ENCODE results near the gene ARRB1.
"Not testable (repeated sequence)": the region's sequence is repeated elsewhere in the genome, so short reads cannot be mapped to it uniquely, and the experiment has no call there.

Gene ARRB1

DNA sequence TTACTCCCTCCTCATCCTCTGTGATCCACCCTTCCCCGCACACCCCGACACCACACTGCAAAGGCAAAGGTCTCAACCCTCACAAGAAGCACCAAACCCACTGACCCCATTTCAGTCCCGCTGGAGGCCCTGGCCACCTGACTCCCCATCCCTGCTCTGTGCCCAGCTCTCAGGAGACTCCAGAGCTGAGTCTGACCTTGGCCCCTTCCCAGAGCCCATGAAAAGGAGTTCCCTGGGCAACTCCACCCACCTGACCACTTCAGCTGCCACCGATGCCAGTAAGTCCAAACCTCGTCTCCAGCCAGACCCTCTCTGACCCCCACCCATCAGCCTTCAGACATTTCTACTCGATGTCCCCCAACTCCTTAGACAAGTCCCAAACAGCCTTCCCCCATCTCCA, 45.5 kb downstream of the ARRB1 start:
- intact Hi-C loops (cut with DNase I) = no loop called here
- no peak for DNase-seq

DNA sequence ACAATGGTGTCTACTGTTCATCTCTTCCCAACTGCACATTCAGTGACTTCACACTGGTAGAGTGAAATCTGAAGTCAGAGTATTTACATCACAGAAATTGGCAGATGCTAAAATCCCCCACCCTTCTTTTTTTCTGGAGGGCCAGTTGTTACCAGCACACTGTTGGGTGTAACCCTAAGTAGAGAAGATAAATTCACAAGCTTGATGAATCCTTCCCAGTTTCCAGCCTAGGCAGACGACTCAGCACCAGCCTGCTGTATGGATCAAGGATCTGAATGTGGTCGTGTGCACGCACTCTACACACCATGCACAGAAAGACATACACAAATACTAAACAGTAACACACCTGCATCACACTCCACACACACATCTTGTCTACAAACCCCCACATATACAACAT, 46.0 kb downstream of the ARRB1 start:
- DNase-seq = no peak
- intact Hi-C loops (cut with DNase I) = no loop called here

DNA sequence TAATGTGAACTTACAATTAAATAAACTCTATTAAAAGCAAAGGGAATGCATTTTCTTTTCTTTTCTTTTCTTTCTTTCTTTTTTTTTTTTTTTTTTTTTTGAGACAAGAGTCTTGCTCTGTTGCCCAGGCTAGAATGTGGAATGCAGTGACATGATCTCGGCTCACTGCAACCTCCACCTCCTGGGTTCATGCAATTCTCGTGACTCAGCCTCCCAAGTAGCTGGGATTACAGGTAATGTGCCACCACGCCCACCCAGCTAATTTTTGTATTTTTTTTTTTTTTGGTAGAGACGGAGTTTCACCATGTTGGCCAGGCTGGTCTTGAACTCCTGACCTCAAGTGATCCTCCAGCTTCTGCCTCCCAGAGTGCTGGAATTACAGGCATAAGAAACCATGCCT, 46.5 kb downstream of the ARRB1 start:
- DNase-seq = peak in 1 of 10 donors; percentile 20
- intact Hi-C loops (cut with DNase I) = not testable (repeated sequence)

DNA sequence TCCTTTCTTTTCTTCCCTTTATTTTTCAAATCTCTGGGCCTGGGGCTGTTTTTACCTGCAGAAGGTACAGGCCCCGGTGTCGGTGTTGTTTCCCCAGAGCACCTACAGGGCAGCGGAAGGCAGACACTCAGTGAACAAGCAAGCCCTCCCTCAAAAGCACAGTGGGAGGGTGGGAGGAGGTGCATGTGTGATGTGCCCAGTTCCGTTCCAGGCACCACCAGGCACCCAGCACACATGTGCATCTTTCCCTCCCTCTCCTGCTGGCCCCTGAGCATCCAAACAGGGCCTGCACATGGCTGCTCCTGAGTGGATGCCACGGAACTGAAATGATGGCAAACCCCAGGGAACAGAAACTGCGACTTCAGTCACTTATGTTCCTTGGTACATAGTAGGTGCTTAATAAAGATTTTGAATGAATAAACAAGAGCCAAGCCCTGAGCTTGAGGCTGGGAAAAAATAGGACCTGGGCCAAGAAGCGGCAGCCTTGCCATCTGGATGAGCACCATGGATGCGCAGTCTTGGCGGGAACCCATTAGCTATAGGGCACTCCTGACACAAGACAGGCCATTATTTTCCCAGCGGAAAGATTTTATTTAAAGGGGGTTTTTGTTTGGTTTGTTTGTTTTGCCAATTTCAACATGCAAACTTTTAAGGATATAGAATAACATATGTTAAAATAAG, 47.8 kb downstream of the ARRB1 start:
- peak; percentile 48 to 96 (median 71) for DNase-seq
- intact Hi-C loops (cut with DNase I) = no loop called here

DNA sequence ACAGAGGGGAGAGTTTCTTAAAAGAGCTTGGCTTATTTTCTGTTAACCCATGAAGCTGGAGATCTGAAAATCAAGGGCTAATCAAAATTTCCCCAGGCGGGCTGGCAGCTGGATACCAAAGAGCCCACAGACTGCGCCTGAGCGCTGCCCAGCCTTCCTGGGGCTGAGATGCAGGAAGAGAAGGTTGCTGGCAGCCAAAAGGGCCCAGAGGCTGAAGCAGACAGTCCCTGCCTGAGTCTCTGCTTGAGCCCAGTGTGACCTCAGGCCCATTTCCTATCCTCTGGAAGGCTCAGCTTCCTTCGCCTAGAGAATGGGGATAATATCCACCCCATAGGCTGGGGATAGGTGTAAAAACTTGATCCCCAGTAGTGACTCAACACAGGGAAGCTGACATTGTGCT, 49.1 kb downstream of the ARRB1 start:
- DNase-seq = peak in 1 of 10 donors; percentile 44
- intact Hi-C loops (cut with DNase I) = no loop called here

DNA sequence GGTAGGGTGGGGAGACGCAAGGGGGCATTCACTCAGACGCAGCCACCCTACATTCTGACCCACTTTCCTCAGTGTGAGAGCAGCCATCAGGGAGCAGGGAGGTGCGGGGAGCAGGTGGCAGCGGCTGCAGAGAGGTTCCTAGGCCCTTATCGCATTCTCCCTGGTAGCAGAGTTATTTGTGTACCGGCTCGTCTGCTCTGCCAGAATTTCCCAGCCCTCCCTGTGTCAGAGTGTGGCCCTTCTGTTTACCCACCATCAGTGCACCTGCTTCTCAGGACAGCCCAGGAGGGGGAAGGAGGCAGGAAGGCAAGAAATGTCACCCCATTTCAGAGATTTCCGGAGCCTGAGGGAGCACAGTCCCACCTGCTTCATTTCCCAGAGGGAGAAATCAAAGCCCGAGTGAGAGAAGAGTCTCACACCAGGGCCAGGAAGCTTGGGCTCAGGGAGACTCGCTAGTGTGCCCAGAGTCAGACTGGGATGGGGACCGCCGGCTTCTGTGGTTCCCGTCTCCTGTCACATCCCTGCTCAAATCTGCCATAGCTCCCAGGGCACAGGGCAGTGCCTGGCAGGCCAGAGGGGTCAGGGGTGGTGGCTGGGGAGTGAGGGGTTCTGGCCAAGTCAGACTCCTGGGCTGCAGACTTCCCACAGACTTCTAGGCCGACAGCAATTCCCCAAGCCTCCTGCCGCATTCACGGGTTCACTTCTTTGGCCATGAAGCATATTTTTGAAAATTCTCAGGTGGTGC, 49.7 kb downstream of the ARRB1 start:
- intact Hi-C loops (cut with DNase I) = no loop called here
- no peak for DNase-seq

DNA sequence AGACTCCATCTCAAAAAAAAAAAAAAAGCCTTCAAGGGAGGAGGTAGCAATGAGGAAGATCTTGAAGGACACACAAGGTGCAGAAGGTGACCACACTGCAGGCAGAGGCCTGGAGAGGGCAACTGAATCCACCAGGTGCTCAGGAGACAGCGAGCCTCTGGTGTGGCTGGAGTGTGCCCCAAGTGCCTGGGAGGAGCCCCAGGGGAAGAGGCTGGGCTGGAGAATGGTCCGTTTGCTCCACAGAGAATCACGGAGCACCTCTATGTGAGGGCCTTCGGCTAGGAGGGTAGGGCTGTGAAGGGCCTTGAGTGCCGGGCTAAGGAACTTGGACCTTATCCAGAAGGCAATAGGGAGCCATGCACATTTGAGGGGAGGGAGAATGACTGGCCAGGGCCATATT, 50.3 kb downstream of the ARRB1 start:
- intact Hi-C loops (cut with DNase I) = no loop called here
- no peak for DNase-seq

DNA sequence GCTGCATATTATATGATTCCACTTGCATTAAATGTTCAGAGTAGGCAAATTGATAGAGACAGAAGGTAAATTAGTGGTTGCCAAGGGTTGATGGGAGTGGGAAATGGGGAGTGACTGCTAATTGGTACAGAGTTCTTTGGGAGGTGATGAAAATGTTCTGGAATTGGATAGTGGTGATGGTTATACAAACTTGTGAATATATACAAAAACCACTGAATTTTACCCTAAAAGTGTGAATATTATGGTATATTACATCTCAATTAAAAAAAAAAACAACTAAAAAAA, 52.5 kb downstream of the ARRB1 start:
- intact Hi-C loops (cut with DNase I) = no loop called here
- DNase-seq = no peak

DNA sequence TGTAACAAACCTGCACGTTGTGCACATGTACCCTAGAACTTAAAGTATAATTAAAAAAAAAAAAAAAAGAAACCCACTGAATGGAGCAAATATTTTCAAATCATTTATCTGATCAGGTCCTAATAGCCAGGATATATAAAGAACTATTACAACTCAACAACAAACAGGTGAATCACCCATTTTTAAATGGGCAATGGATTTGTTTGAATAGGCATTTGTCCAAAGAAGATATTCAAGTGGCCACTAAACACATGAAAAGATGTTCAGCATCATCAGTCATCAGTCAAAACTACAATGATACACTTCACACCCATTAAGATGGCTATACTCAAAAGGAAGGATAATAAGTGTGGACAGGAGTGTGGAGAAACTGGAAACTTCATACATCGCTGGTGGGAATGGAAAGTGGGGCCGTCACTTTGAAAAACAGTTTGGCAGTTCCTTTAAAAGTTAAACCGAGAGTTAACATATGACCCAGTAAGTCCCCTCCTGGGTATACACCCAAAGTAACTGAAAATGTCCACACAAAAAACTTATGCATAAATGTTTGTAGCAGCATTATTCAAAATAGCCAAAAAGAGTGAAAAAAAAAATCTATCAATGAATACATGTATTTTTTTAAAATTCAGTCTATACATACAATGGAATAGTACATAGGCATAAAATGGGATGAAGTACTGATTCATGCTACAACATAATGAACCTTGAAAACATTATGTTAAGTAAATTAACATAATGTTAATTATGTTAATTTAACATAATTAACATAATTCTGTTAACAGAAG, 53.1 kb downstream of the ARRB1 start:
- intact Hi-C loops (cut with DNase I) = no loop called here
- no peak for DNase-seq

DNA sequence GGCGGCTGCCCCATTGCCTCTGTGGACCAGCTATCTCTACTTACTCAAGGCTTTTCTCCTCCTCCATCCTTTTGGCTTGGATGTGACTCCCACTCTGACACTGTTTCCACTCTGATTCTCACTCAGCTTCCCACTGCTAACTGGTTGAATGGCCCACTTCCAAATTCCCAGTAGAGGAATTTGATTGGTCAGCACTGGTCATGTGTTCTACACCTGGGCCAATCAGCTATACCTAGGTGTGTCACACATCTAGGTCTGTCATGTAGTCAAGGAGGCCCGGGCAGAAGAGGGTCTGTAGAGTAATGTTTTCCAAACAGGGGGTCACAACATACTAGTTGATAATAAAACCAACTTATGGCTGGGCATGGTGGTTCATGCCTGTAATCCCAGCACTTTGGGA, 57.6 kb downstream of the ARRB1 start:
- peak in 1 of 10 donors; percentile 12 for DNase-seq
- intact Hi-C loops (cut with DNase I) = no loop called here

DNA sequence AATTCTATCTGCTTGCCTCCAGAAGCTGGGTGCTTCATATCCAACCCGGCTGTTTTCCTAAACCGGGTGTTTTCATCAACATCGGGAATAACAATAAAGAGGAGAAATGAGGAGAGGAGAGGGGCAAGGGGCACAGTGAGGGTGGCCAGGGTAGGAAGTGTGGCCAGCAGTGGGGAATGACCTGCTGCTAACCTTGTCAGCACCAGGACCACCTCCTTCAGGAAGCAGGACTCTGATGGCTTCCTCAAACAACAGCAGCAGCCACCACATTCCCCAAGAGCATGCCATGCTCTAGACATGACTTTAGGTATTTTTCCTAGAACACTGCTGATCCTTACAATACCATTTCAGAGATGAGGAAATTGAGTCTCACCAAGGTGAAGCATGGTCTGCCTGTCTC, 58.5 kb downstream of the ARRB1 start:
- DNase-seq = peak in 2 of 10 donors; percentile 8

DNA sequence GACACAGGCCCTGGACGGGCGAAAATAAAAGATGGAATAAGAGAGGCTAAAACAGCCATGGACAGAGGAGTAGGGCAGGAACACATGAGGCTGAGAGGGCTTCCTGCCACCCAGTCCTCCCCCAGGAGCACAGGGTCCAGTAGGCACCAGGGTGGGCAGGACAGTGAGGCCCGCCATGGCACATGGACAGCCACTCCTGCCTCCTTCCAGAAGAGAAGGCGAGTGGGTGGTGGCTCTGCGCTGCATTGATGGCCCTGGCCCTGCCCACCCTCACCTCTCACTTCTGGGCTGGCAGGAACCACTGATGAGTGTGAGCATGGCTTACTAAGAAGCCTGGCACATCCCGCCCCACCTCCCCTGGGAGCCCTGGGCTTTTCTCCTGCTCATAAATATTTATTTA, 59.7 kb downstream of the ARRB1 start:
- DNase-seq = peak in 2 of 10 donors; percentile 55 to 82
- intact Hi-C loops (cut with DNase I) = no loop called here

More for the DNA sequence above, 58.5 kb downstream of the ARRB1 start:
- intact Hi-C loops (cut with DNase I) = no loop called here

DNA sequence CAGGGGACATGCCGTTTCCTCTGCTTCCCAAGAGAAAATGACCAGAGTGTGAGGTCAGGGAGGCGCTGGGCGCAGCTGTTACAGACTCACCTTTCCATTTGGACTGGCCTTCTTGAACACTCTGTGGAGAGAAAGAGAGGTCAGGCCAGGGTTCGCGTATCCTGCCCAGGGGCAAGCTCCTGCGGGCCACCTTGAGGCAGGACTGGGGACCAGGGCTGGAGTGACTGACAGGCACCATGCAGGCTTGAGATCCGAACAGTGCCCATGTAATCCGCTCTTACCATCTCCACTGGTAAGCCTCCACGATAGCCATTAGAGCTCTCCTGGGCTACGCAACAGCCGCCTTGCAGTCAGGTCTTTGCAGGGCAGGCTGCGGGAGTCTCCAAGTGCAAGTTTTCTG, 61.5 kb downstream of the ARRB1 start:
- DNase-seq = peak in 2 of 10 donors; percentile 44 to 61
- intact Hi-C loops (cut with DNase I) = no loop called here

DNA sequence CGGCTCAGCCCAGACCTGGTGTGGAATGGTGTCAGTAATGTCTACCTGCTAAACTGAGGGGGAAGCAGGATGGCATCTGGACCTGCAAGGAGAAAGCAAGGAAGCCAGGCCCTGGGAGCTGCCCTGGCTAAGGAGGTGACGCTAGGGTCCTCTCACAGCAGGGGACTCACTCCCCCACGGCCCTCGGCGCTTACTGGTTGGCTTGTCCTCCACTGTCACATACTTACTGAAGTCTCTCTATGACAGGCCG, 62.0 kb downstream of the ARRB1 start:
- peak in 1 of 10 donors; percentile 80 for DNase-seq
- intact Hi-C loops (cut with DNase I) = no loop called here

DNA sequence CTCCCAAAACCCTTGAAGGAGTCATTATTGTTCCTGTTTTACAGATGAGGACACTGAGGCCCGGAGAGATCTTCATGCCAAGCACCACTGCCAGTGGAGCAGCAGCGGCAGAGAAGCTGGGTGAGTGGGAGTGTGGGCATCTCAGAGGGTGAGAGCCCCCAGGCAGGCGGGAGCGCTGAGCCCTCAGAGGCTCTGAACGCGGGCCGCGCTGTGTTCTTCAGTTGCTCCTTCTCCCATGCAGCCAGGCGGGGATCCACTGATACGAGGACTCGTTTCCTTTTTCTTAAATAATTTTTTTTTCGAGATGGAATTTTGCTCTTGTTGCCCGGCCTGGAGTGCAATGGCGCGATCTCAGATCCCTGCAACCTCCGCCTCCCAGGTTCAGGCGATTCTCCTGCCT, 63.9 kb downstream of the ARRB1 start:
- intact Hi-C loops (cut with DNase I) = no loop called here

DNA sequence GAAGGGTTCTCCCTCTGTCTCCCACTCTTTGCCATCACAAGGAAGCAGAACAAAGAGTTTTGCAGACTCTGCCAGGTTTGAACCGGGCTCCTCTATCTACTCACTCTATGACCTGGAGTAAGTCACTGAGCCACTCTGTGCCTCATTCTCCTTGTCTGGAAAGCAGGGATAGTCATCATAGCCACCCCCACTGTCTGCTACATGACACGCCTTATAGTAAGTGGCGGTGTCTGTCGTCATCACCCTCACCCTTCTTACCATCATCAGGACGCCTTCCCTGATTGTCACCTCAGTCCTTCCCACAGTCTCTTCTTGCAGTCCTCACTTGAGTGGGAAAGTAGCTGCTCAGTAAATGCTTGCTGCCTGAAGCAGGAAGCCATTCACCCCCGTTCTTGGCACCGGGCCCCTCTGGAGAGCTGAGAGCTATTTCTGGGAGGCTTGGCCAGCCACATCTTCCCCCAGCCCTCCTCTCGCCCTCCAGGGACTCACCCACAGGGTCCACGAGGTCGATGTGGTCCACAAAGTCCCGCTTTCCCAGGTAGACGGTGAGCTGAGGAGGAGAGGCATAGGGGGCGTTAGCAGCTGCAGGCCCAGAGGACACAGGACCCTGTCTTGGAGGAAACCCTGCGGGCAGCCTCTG, 64.5 kb downstream of the ARRB1 start:
- DNase-seq = peak in 3 of 10 donors; percentile 66 to 80 (median 79)
- intact Hi-C loops (cut with DNase I) = no loop called here

More for the DNA sequence above, 63.9 kb downstream of the ARRB1 start:
- peak in 2 of 10 donors; percentile 52 to 67 for DNase-seq

DNA sequence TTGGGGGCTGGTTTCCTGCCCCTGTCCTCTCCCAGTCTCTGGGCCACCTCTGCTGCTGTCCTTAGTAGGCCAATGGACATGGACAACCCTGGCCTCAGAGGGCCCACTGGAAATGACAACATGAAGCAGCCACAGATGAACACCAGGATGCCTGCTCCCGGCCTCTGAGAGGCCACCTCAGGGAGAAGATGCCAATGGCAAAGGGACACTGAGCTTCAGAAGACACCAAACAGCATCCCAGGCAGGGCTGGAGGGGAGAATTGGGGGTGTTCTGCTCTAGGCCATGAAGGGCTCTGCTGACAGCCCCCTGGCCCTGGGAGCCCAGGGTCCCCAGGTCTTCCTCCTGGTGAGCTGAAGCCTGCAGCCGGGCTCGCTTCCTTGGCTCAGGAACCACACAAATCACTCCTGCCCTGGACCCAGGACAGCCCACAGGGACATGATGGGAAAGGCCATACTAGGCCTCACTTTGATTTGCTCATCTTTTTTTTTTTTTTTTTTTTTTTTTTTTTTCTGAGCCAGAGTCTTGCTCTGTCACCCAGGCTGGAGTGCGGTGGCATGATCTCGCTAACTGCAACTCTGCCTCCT, 65.6 kb downstream of the ARRB1 start:
- peak in 2 of 10 donors; percentile 54 for DNase-seq
- intact Hi-C loops (cut with DNase I) = no loop called here

DNA sequence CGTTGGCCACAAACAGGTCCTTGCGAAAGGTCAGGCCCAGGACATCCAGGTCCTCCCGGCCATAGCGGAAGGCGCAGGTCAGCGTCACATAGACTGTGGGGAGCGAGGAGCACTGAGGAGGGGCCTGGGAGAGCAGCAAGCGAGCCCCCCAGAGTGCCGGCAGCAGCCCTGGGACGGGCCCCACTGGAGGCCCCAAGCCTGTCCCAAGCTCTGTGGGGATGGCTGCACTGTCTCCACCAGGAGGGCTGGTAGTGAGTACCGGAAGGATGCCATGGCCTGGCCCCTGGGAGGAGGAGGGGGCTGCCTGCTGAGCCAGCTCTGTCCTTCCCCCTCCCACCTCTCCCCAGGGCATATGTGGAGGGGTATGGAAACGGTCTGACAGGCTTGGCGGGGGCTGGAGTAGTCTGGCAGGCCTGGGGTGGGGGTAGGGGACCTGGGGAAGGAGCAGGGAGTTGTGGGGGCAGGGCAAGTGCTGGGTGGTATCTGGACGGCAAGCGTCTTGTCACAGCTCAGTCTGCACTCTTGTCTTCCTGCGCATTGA, 68.0 kb downstream of the ARRB1 start:
- intact Hi-C loops (cut with DNase I) = loop anchor here (5.0 kb wide), 1 partner anchor 249 kb away; no protein-coding TSS in a partner anchor
- peak in 2 of 10 donors; percentile 48 to 72 for DNase-seq

DNA sequence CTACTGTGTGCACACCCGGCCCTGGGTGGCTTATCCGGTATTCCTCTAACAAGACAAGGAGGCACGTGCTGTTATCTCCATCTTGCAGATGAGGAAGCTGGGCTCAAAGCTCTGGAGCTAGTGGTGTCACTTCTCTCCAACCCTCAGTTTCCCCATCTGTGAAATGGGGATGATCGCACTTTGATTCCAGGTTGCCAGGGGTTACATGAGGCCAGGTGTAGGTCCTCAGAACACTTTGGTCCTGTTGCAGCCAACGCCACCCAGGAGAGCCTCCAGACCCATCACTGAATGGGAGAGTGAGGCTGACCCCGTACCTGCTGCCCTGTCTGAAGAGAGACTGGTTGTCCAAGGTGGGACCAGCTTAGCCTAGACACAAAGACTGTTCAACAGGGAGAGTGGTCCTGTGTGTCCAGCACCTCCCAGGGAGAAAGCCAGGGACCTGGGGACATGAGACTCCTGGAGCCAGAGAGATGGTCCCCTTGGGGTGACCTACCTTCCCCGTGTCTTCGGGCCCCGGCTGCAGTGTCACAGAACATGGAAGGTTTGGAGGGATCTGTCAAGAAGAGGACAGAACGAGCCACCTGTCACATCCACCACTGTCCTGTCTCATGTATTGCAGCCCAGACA, 69.9 kb downstream of the ARRB1 start:
- intact Hi-C loops (cut with DNase I) = loop anchor here (5.0 kb wide), 1 partner anchor 251 kb away; no protein-coding TSS in a partner anchor
- peak in 2 of 10 donors; percentile 55 to 57 for DNase-seq
